Right lobe of liver (tissue), 4 donors: ENCODE measurements around the gene DDN.

ENCODE experiments used
- CTCF ChIP-seq, 4 donors: fragments of 200-600 bp in 3 of 4; fragments of 450-650 bp in 1 of 4; IDR thresholded peaks; one replicate each; pipeline versions ENCODE4 v1.5.1 to v1.8.0; 2016 to 2022; ENCODE audit warnings: antibody characterized with exemption in 4 of 4, mild to moderate bottlenecking in 2 of 4
- POLR2A ChIP-seq: fragments of 450-650 bp; IDR thresholded peaks from one replicate; pipeline ENCODE4 v1.6.1; 2017; ENCODE audit warnings: antibody characterized with exemption, mild to moderate bottlenecking
- donor health status: DM: no; HTN: no; CAD: no.
- donor health status: DM: no; HTN: no; CAD: no.
- donor health status: DM: no; HTN: yes; CAD: no.

- TF ChIP-seq CTCF (IDR thresholded peaks at IDR 0.05) (no peak), POLR2A (no peak)
Measured at GRCh38 chr12:48967991-48968390, 31.2 kb downstream of the DDN start.
